ENCODE measurements around the gene AKAP11.

GRCh38 chr13:42260903-42261654 is 10.9 kb upstream of the AKAP11 start:
- TF ChIP-seq EZH2 (IDR thresholded peaks at IDR 0.05): no peak
- TF ChIP-seq POLR2AphosphoS5 (IDR thresholded peaks at IDR 0.05; ENCODE audit: borderline replicate concordance, low read depth, low read length): no peak

All from SK-N-MC (cell line).